Stimulated activated CD4-positive, alpha-beta T cell treated with anti-CD3 and anti-CD28 coated beads, Interleukin-4, amount 100 ng/mL, for 1 hour (primary cell): ENCODE data around the gene LRRIQ4.

Experiments used
- DNase-seq: peaks from one replicate; pipeline ENCODE4 v3.0.0-alpha.2; 2020

Gene LRRIQ4

GRCh38 chr3:169811631-169812331 lies 889 bp upstream of the LRRIQ4 start:
- no peak for DNase-seq

DNA sequence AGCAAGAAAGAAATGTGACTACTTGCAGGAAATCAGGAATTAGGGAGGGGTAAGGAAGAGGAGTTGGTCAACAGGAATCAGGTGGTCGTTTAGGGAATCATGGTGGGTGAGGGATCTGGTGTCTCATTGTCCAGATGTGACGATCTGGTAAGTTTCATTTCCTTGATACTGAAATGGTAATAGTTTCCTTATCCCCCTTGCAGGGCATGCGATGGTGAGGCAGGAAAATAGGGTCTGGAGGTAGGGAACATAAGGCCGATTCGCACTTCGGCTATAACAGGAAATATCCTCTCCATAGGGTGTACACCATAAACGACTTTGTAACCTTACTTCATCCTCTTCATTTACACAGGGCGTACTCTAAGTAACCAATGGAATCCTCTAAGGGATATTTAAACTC lies 608 bp downstream of the LRRIQ4 start:
- DNase-seq = no peak

DNA sequence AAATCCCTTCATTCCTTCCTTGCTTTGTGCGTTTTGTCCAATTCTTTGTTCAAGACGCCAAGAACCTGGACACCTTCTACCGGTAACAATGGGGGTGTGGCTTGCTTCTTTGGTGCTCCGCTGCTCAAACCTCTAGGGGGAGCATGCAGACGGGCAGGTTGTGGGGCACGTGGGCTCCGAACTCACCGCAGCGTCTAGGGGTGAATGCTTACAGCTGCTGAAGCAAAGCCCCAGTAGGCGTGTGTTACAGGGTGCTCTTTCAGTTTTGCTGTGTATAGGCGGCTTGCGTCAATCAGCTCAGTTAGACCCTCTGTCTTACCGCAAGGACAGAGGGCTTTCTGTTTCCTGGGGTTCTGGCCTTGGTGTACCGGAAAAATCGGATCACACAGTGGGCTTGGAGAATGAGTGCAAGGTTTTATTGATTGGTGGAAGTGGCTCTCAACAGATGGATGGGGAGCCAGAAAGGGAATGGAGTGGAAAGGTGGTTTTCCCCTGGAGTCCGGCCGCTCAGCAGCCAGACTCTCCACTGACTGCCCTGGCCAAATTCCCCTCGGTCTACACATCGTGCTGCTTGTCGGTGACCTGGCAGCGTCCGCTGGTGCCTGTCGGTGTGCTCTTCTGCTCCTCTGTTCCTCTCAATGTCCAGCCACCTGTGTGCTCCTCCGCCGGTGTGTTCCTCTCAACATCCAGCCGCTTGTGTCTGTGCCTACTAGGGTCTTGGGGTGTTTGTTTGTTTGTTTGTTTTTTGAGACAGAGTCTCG lies 1.3 kb downstream of the LRRIQ4 start:
- DNase-seq = peak; percentile 70

DNA sequence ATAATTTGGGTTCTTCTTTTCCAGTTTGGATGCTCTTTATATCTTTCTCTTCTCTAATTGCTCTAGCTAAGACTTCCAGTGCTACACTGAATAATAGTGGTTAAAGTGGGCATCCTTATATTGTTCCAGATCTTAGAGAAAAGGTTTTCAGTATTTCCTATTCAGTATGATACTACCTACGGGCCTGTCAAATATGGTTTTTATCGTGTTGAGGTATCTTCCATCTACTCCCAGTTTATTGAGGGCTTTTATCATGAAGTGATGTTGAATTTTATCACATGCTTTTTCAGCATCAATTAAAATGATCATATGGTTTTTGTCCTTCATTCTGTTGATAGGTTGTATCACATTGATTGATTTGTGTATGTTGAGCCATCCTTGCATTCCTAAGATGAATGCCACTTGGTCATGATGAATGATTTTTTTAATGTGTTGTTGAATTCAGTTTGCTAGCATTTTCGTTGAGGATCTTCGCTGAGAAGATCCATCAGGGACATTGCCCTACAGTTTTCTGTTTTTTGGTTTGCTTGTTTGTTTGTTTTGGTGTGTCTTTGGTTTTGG lies 3.0 kb downstream of the LRRIQ4 start:
- DNase-seq = no peak

DNA sequence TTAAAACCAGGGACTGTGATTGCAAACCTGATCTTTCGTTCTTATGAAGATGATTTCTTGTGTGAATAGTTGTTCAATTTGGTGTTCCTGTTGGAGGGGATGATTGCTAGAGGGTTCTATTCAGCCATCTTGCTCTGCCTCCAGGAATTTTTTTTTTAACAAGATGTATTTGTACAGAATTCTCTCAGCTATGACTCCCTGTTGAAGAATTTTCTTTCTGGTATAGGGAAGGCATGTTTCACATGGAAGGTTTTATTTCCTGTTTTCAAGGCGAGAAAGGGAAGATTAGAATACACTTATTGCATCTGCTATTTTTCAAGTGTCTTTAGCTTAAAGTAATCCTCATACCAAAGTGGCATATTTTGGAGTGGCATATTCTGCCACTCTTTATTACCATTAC lies 5.6 kb downstream of the LRRIQ4 start:
- DNase-seq = no peak

DNA sequence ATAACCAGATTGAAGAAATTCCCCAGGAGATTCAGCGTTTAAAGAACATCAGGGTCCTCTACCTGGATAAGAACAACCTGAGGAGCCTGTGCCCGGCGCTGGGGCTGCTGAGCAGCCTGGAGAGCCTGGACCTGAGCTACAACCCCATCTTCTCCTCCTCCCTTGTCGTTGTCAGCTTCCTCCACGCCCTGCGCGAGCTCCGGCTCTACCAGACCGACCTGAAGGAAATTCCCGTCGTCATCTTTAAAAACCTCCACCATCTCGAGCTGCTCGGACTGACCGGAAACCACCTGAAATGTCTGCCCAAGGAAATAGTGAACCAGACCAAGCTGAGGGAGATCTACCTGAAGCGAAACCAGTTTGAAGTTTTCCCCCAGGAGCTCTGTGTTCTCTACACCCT lies 9.4 kb downstream of the LRRIQ4 start:
- no peak for DNase-seq

DNA sequence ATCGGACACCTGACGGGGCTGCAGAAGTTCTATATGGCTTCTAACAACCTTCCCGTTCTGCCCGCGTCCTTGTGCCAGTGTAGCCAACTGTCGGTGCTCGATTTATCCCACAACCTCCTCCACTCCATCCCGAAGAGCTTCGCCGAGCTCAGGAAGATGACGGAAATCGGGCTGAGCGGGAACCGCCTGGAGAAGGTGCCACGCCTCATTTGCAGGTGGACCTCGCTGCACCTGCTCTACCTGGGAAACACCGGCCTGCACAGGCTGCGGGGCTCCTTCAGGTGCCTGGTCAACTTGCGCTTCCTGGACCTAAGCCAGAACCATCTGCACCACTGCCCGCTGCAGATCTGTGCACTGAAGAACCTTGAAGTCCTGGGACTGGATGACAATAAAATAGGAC lies 9.9 kb downstream of the LRRIQ4 start:
- DNase-seq = no peak

GRCh38 chr3:169822983-169823382 lies 10.3 kb downstream of the LRRIQ4 start:
- no peak for DNase-seq

GRCh38 chr3:169825316-169825715 lies 12.6 kb downstream of the LRRIQ4 start:
- no peak for DNase-seq

DNA sequence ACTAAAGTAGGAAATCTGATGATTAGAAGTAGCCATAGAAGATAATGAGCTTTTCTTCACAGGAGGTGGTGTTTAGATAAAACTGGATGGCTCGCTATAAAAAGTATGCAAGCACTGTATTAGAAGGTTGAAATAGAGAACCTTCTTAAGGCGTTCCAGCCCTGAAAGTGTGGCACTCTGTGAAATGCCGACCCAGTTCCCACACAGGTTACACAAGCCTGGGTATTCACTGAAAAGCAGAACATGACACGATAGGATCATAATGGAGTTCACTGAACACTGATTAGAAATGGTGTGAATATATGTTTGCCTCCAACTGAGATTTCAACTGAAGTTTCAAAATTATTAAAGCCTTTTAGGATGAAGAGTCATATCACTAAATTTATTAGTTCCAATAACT lies 15.0 kb downstream of the LRRIQ4 start:
- DNase-seq = no peak

GRCh38 chr3:169835533-169835932 lies 22.9 kb downstream of the LRRIQ4 start:
- DNase-seq = no peak

GRCh38 chr3:169836078-169836941 lies 23.6 kb downstream of the LRRIQ4 start:
- DNase-seq = no peak

- DNase-seq = no peak
These were observed 24.2 kb downstream of the LRRIQ4 start for GRCh38 chr3:169836942-169837275.

DNA sequence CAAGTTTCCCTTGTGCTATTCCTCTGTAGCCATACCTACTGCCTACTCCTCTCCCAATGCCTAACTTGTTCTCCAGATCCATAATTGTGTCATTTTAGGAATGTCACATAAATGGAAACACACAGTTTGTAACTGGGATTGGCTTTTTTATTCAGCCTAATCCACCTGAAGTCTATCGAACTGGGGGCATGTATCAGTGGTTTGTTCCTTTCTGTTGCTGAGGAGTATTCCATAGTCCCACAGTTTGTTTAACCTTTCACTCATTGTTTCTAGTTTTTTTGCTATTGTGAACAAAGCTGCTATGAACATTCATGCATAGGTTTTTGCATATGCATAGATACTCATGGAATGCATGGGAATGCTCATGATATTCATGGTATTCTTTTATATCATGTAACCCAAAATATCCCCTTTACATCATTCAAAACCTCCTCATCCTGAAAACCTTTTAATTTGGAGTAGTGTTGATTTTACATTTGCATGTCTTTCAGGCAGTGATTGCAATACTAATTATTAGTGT lies 25.9 kb downstream of the LRRIQ4 start:
- no peak for DNase-seq

GRCh38 chr3:169841171-169841570 lies 28.5 kb downstream of the LRRIQ4 start:
- DNase-seq = no peak

GRCh38 chr3:169842960-169843359 lies 30.3 kb downstream of the LRRIQ4 start:
- DNase-seq = no peak

- DNase-seq = no peak
These were observed 34.0 kb downstream of the LRRIQ4 start for GRCh38 chr3:169846458-169847193.

GRCh38 chr3:169847896-169848295 lies 35.2 kb downstream of the LRRIQ4 start:
- no peak for DNase-seq

DNA sequence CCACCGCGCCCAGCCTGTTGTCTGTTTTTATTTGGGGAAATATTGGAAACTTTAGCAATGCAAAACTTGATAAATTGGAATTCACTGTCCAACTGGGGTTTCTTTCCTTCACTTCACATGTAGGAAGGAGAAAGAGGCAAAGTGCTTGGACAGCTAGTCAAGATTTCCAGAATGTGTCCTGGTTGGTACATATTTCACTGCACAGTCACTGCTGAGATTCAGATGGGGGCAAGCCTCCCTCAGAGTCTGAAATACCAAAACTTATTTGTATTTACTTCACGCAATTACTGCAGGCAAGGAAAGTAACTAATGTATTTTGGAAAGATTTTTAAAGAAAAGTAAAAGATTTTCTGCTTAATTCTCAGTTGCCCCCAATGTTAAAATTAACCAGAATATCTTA lies 36.1 kb downstream of the LRRIQ4 start:
- no peak for DNase-seq

DNA sequence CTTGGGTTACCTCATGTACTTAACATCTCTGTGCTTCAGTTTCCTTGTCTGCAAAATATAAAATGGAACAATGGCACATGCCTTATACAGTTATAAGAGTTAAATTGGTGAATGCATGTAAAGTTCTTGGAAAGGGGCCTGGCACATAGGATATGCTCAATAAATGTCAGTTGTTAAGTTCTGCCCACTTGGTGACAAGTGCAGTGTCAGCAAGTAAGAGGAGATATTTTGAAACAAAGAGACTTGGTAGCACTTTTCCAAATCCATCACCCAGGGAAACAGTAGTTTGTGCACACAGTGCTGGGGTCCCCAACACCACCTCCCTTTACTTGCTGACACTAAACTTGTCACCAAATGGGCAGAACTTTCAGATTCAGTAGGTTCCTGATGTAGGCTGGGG lies 37.9 kb downstream of the LRRIQ4 start:
- DNase-seq = no peak

DNA sequence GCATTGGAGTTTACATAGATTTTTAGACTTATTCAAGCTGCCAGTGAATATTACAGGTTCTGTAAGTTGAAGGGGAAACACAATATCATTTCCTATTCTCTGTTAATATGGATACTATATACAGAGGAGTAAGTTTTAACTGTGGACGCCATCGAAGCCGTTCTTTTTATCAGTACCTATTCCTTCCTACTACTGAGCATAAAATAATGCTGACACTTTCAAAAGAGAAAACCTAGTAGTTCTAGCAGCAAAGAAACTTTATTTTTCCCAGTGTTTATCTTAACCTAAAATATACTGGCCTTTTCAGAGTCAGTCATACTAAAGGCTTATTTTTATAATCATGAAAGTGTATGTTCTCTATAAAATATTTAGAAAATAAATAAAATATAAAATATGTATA lies 42.8 kb downstream of the LRRIQ4 start:
- DNase-seq = no peak

GRCh38 chr3:169857811-169858210 lies 45.1 kb downstream of the LRRIQ4 start:
- DNase-seq = no peak

DNA sequence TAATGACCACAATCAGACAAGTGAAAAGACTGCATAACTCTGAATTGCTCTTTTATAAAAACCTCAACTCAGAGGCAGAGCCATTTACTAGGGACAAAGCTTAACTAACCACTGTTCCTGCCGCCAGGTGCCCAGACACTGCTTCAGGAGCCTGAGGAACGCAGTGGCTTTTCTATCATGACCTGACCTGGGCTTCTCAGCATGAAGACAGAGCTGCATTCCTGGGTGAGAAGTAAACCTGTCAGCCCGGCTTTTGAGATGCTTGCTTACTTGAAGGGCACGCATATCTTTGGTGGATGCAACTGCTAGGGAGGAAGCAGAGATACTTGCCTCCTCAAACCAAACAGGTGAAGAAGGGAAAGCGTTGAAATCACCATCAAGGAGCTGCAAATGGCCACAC lies 49.2 kb downstream of the LRRIQ4 start:
- no peak for DNase-seq
